Stimulated activated CD4-positive, alpha-beta T cell treated with anti-CD3 and anti-CD28 coated beads, Interleukin-15, amount 100 ng/mL, for 1 hour (primary cell): Measurements from ENCODE around the gene EPB41L4B.

Source experiments
- DNase-seq, 2 donors: peaks; one replicate each; pipeline ENCODE4 v3.0.0-alpha.2; 2020; ENCODE audit warnings: low read depth in 1 of 2, low spot score in 1 of 2

EPB41L4B gene

DNA sequence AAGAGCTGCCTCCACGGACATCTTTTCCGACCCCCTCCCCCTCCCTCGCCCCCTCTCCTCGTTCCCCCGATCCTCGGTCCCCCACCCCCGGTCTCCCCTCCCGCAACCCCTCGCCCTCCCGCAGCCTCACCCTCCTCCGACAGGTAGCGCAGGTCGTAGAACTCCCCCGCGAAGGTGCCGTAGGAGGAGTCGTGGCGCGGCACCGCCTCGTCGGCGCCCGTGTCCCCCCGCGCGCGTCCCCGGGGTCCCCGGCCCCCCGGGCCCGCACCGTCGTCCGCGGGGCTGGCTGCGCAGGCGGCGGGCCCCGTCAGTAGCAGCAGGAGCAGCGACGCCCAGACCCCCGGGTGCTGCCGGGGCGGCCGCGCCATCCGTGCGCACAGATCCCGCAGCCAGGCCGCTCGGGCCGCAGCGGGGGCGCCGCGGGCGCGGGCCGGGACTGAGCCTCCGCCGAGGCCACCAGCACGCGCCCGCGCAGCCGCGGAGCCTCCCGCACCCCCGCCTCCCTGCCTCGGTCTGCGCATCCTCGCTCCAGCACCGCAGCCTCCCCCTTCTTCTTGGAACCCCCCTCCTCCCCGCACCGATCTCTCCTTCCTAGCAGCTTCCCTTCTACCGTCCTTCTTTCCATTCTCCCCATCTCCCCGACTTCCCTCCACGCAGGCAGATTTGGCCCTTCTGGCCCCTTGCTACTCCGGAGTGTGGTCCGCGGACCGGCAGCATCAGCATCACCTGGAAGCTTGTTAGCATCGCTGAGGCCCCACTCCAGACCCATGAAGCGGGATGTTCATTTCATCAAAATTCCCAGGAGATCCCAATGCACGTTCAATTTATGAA is 153.9 kb downstream of the EPB41L4B start, which contains the start of gene FRRS1L:
Gene FRRS1L, minus strand, starts transcription at position 479 of the 831 bp plus-strand sequence. Its CDS starts 111 bp downstream, at position 368.
- no peak for DNase-seq

DNA sequence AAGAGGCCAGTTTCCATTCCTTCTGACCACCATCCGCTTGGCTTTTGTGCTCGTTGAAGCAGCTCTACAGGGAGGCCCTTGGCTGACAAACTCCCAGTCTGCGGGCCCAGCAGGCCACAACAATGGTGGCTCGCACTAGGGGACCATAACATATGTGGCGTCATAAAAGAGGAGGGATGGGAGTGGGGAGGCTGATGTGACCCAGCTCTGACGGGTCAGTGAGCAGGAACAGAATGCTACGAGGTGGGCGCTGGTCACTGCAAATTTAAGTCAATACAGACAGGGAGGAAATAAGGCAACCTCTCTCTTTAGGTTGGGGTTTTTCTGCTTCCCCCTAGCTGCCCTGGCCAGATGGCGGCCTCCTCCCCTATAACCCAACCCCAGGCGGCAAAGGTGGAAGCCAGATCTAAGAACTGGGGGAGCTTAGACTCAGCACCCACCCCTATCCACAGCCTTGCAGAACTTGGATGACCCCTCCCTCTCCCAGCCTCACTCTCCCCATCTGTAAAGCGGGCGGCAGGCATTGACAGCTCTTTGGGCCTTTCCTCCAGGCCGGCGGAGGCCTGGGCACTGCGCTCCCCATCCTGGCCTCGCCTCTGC is 154.6 kb downstream of the EPB41L4B start:
- no peak for DNase-seq

DNA sequence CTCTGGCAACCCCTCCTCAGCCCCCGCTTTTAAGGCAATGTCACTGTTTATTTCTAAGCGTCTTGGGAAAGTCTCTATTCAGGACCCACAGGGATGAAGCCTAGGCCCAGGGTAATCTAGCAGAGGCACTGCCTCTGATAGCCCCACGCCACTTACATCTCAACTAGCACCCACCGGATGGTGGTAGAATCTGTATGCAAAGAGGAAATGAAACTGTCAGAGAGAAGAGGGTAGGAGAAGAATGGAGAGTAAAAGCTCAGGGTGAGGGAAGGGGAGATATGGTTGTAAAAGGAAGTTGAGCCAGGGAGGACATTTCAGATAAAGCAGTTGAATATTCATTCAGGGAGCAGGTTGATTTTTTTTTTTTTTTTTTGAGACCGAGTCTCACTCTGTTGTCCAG is 156.8 kb downstream of the EPB41L4B start:
- DNase-seq = no peak

DNA sequence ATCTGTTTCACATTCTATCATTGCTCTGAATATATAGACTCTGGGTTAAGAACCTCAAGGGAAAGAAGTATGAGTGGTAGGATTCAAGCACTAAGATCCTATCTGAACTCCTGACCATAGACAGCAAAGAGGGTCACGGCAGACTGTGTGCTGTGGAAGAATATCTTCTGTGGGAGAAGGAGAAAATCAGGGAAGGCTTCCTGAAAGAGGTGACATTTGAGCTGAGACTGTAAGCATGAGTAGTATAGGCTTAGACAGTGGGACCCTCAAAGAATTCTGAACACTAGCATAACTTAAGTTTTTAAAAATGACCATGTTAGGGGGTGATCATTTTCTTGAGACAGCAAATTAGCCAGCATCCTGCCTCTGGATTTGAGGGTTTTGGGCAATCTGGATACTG is 157.7 kb downstream of the EPB41L4B start:
- DNase-seq = no peak

DNA sequence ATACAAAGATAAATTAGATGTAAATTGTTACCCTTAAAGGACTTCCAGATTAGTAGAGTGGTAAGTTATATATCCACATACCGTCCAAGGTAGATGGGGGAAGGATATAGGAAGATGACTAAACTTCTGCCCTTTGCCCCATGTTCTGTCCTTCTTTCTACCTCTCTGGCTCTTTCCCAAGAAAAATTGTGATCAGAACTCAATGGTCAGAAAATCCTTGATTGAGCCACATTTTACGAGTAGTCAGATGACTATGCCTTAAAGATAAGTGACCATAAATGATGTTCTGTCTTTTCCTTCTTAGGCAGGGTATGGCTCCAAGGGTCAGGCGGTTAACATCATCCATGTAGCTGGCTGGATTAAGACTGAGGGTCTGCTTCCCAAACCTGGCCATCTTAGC is 158.2 kb downstream of the EPB41L4B start:
- DNase-seq = no peak

DNA sequence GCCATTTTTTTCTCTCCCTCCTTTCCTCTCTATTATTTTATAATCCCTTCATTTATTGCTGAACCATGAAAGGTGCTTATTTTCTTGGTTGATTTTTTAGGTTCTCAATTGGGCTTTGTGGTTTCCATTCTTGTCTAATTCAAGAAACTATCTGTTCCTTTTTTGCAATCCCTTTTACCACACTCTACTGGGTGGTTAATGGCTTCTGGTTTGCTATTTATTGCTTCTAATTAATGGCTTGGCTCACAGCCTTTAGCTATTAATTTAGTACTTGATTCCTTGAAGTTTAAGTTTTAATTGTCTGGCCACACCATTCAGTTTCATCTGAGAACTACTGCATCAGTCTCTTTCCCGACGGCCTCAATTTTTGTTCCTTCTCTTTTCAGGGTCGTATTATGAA is 159.4 kb downstream of the EPB41L4B start:
- DNase-seq = no peak

DNA sequence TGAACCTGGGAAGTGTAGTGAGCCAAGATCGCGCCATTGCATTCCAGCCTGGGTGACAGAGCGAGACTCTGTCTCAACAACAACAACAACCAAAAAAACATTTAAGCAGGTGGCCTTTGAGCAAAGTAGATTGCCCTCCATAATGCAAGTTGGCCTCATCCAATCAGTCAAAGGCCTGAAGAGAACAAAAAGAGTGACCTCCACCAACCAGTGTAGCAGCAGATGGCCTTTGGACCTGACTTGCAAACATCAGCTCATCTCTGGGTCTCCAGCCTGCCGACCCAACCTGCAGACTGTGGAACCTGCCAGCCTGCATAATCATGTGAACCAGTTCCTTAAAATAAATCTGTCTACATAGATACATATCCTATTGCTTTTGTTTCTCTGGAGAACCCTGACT is 161.3 kb downstream of the EPB41L4B start:
- DNase-seq = no peak

DNA sequence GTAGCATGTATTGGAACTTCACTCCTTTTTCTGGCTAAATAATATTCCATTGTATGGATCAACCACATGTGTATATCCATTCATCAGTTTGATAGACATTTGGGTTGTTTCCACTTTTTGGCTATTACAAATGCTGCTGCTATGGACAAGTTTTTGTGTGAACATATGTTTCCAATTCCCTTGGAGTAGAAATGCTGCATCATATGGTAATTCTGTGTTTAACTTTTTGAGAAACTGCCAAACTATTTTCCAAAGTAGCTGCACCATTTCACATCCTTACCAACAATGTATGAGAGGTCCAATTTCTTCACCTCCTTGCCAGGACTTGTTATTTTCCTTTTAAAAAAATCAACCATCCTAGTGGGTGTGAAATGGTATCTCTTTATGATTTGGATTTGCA is 162.2 kb downstream of the EPB41L4B start:
- DNase-seq = no peak

DNA sequence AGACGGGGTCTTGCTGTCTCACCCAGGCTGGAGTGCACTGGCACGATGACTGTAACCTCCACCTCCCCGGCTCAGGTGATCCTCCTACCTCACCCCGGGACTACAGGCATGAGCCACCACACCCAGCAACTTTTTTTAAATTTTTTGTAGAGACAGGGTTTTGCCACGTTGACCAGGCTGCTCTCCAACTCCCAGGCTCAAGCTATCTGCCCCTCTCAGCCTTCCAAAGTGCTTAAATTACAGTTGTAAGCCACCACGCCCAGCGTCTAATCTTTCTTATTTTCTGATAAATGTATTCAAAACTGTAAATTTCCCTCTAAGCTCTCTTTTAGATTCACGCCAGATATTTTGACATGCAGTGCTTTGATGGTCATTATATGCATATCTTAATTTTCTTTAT is 164.2 kb downstream of the EPB41L4B start:
- no peak for DNase-seq

DNA sequence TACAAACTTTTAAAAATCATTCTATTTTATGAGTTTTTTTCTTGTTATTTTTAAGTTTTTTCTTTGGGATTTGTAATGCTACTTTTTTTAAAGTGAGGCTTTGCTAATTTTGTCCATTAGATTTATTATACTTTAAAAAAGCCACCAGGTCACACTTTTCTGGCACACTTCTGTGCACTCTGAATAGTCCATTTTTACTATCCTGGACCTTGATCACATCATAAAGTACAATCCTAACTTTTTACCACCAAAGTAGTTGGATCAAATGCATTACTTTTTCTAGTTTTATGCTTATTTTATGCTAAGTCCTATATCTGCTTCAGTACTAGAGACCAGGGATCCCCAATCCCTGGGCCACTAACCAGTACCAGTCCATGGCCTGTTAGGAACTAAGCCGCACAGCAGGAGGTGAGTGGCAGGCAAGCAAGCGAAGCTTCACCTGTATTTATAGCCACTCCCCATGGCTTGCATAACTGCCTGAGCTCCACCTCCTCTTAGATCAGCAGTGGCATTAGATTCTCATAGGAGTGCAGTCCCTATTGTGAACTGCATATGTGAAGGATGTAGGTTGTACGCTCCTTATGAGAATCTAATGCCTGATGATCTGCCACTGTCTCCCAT is 169.8 kb downstream of the EPB41L4B start:
- no peak for DNase-seq

DNA sequence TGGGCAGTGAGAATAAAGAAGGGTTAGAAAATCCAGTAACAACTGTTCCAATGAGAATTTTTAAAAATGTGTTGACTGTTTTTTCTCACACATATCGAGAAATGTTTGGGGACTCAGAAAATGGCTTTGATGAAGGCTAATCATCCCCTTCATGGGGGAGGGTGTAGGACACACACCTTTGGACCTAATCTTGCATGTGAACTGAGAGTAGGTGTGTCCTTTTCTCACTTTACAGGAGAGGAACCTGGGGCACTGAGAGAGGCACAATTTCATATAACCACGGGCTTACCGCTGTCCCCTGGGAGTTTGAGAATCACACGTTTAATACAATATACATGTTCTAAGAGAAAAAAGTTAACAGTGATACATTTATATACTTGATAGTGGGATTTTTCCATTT is 171.1 kb downstream of the EPB41L4B start:
- no peak for DNase-seq

DNA sequence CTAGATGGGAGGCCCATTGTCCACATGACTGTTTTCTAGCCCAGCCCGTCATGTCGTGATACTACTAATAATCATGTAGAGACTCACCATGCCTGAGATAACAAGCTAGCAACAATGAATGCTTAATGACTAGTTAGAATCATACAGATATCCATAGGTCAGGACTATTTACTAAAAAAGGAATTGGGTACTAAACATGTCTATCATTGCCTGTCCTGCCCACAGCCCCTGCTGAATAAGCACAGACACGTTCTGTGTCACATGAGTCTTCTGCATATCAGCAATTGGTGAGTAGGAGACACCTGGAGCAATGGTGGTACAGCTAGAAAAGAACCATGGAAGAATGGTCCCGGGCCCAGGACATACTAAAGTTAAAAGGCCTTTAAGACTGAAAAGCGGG is 171.8 kb downstream of the EPB41L4B start:
- DNase-seq = no peak

DNA sequence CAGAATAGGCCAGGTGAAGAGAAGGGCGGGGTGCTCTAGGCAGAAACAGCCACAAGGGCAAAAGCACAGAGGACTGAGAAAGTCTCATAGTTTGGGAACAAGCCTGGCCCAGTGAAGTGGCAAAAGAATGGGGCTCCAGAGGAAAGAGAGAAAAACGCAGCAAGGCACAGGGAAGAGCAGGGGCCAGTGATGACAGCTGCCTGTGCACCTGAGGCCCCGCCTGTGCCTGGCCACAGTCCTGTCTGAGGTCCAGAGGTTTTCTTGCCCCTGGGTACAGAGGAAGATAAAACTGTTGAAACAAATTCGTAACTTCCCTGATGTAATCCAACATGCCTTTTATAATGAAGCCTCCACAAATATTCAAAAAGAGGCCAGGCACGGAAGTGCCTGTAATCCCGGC is 175.8 kb downstream of the EPB41L4B start:
- DNase-seq = no peak

DNA sequence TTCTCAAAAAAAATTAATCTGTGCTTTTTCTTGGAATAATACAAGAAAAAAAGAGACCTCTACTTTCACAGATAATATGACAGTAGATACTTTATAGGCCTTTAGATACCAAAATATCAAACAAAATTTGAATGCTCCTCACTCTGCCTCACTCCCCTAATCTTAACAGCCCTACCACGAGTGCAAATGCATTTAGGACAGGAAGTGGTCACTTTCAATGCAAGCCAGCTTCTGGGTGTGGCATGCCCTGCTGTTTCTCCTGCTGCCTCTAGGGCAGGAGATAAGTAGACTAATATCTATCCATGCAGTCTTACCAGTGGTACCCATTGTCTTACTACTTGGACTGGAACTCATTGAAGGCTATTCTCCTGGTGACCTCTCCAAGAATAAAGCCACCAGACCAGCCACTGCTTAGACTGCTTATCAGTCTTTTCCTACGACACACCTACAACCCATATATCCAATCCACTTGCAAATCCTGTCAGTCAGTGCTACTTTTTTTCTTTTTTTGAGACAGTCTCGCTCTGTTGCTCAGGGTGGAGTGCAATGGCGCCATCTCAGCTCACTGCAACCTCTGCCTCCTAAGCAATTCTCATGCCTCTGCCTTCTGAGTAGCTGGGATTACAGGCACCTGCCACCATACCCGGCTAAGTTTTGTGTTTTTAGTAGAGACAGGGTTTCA is 176.8 kb downstream of the EPB41L4B start:
- no peak for DNase-seq

DNA sequence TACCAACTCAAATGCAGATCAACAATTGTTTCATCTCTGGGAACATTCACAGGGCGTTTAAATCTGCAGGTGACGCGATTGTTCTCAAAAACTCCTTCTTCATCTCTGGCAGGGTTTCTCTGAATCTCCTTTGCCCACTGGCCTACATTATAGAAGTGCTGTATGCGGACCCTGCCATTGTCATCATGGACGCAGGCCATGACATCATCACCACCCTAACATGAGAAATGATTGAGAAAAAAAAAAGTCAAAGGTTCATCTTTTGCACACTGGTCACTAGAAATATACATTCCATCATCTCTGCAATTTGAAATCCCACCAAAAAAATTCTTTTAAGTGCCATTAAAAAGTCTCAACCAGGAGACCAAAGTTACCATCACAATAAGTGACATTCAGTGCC is 179.5 kb downstream of the EPB41L4B start:
- no peak for DNase-seq

DNA sequence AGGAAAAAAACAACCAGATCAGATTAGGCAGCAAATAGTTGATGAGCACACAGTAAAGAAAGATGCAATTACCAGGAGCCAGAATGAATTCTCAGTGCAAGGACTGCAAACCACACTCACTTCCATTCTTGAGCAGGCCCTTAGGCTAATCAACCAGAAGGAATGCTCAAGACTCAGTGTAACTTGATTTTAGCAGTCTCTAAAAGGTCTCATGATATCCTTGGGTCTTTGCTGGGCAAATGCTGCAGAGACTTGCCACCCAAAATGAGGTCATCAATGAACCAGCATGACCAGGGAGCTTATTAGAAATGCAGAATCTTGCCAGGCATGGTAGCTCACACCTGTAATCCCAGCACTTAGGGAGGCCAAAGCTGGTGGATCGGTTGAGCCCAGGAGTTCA is 181.0 kb downstream of the EPB41L4B start:
- DNase-seq = no peak

DNA sequence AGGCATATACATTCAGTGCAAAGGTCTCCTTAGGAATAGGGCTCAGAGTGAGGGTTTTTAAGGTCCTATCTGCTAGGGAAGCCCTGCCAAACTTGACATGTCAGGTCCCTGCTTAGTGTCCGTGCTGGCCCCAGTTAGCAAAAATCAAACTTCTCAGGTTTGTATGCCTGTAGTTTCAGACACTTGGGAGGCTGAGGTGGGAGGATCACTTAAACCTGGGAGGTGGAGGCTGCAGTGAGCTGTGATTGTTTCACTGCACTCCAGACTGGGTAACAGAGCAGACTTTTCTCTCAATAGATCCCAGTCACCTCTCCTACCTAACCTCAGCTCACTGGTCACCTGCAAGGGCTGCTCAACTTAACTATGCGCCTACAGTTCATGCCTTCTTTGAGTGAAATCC is 182.4 kb downstream of the EPB41L4B start:
- DNase-seq = no peak

DNA sequence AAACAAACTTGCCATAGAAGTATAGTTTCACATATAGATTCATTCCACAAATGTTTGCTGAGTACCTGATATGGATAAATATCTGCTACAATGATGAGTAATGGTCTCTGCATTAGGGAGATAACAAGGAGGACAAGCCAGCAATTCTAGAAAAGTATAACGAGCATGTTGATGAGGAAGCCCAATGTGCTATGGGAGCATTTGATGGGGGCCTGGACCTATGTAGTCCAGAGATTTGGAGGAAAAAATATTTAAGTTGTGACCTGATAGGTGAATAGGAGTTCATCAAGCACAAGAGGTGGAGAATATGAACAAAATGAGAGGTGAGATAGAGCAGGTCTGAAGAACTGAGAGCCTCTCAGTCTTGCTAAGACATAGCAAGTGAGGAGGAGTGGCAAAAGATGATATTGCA is 186.7 kb downstream of the EPB41L4B start:
- DNase-seq = no peak

DNA sequence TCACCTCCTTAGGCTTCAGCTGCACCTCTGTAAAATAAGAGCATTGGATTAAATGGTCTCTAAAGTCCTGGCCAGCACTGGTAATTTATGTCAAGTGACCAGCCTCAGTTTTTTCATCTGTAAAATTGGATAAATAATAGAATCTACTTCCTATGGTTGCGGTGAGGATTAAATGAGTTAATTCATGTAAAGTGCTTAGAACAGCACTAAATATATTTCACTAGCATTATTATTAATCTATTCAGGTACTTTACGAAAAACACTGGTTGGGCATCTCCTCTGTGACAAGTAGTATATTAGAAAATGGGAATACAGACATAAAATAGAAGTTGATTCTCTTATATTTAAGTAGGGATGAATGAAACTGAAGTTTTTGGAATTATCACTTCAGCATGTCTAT is 187.3 kb downstream of the EPB41L4B start:
- DNase-seq = no peak

DNA sequence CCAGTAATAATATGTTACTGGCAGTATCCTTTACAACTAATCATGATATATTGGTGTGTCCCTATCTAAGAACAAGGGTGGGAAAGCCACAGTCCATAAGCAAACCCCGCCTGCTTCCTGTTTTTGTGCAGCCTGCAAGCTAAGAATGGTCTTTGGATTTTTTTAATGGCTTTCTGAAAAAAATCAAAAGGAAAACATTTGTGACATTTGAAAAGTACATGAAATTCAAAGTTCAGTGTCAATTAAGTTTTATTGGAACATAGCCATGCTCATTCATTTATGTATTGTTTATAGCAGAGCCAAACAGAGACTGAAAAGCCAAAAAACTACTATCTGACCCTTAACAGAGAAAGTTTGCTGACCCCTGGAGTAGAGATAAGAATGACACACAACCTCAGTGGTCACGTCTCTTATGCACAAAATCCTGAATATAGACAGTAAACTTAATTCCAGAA is 188.3 kb downstream of the EPB41L4B start:
- no peak for DNase-seq

DNA sequence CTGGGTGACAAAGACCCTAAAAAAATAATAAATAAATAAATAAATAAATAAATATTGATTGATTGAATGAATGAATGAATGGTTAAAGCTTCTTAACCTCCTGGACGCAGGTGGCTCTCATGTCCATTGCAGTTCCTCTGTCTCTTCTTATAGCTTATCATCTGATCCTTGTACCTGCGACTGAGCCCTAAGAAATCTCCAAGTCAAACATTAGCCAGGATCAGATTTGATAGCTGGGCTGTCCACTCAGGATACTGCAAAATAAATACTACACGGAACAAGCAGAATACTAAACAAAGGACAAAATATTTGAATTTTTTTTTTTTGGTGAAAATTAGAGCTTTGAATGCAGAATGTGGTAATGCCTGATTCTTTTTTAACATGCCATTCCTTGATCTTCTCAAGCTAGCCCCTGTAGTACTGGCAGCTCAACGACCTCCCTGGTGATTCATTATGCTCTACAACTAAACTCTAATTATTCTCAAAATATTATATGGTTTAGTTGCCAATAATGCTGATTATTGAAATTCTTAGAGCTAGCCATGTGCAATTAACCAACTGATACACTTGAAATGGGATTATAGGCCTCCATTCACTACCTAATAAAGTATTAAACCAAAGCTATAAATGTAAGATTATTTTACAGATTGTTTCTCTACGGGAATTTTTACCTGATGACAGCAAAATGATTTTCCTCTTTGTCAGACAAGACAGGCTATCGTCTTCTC is 191.2 kb downstream of the EPB41L4B start:
- DNase-seq = no peak
